Measurements from ENCODE around the gene MNT. TPM values are rescaled to one million over a fixed set of nuclear protein-coding genes. Genes with fewer than 3 reads are reported as not detected.

Gene MNT
- total RNA-seq, 1 experiment from 2014 or later, result 38.9 TPM

DNA sequence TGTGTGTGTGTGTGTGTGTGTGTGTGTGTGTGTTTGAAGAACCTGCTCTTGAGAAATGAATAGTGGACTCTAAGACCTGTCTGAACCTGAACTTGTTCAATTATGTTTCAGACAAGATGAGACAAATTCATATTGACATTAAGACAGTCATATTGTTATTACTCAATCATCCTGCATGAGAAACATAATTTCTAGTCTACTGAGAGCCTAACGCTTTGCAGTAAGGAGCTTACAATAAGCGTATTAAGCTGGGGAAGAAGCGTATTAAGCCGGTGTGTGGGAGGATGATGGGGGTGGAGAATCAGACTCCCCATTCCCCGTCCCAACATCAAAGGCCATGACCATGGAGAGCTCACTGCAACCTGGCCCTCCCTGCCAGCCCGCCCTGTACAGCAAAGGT, 22.4 kb upstream of the MNT start:
- Histone ChIP-seq H3K79me1 (ENCODE audit: insufficient read depth, low read depth, low read length, poor library complexity, severe bottlenecking) (no peaks in the 10 kb centered on the region), H3K4ac (ENCODE audit: low read depth, low read length) (no peak overlapping the region), H3K23me2 (ENCODE audit: insufficient read length, low read depth, low read length, poor library complexity, severe bottlenecking) (no peaks in the 10 kb centered on the region), H2AFZ (ENCODE audit: low read length) (no peak overlapping the region), H2BK120ac (ENCODE audit: low read depth, low read length, poor library complexity, severe bottlenecking) (no peak overlapping the region), H3K4me1 (ENCODE audit: insufficient read depth, low read length) (no peaks in the 10 kb centered on the region), H3K18ac (ENCODE audit: insufficient read length, low read depth, low read length) (no peak overlapping the region), H2BK5ac (ENCODE audit: insufficient read length, low read length) (no peak overlapping the region), H2AK5ac (ENCODE audit: insufficient read length, low read length) (no peak overlapping the region), H3K9me3 (ENCODE audit: control insufficient read depth, low read depth, low read length) (no peaks in the 10 kb centered on the region), H2BK20ac (ENCODE audit: low read depth, low read length, poor library complexity, severe bottlenecking) (no peak overlapping the region), H3K79me2 (ENCODE audit: insufficient read depth, low read length) (no peaks in the 10 kb centered on the region), H3K4me2 (ENCODE audit: insufficient read depth, insufficient read length, low read length) (no peak overlapping the region), H3K14ac (ENCODE audit: insufficient read depth, low read length) (no peak overlapping the region), H3K27ac (ENCODE audit: insufficient read length, low read depth, low read length) (no peak overlapping the region), H4K91ac (ENCODE audit: insufficient read length, low read depth, low read length) (no peak overlapping the region), H2BK15ac (ENCODE audit: low read depth, low read length) (no peak overlapping the region), H4K5ac (ENCODE audit: insufficient read length, low read depth, low read length) (no peak overlapping the region), H4K20me1 (ENCODE audit: control insufficient read depth, insufficient read depth, insufficient read length) (no peaks in the 10 kb centered on the region), H3K9ac (ENCODE audit: extremely low read depth, insufficient read length, low read length) (no peak overlapping the region), H2BK12ac (ENCODE audit: insufficient read length, low read depth, low read length) (no peak overlapping the region), H3K23ac (ENCODE audit: insufficient read length, low read depth, low read length) (no peak overlapping the region), H3K56ac (ENCODE audit: insufficient read length, low read depth, low read length) (no peak overlapping the region), H3T11ph (ENCODE audit: low read length) (no peak overlapping the region), H4K8ac (replicated peaks; ENCODE audit: insufficient read length, low read depth, low read length) (no peak overlapping the region), H3K27me3 (ENCODE audit: insufficient read depth, low read length) (no peaks in the 10 kb centered on the region)
- no peak for DNase-seq
- no peak overlapping the region for H3K4me3 Mint-ChIP-seq
- TF ChIP-seq CTCF (conservative IDR thresholded peaks at IDR 0.05), result no peak
- no peaks in the 10 kb centered on the region for H3K27me3 Mint-ChIP-seq (ENCODE audit: low read depth)
- WGBS (ENCODE audit: extremely low coverage, insufficient read length, low lambda C conversion rate), result no CpG with 5 or more reads among the region's 6 CpGs
- peak overlapping the region in 1 of 3 experiments; percentile 36; a peak in 1 of 7 replicates for H3K27ac Mint-ChIP-seq
- no peaks in the 10 kb centered on the region for H3K4me1 Mint-ChIP-seq
- no peaks in the 10 kb centered on the region for H3K9me3 Mint-ChIP-seq
- H3K36me3 Mint-ChIP-seq (ENCODE audit: insufficient read depth in 1 of 3, low read depth in 3 of 3), result peaks cover 21 to 62% (median 48%) of the 10 kb centered on the region in 3 experiments; a peak in 6 of 7 replicates

Measured in H9 (cell line).